Effector memory CD8-positive, alpha-beta T cell (primary cell): Measurements from ENCODE around the gene APOL2.
A peak's percentile ranks its signal among the peaks of the same experiment; 100 is the strongest.
"Not testable (repeated sequence)": the region's sequence is repeated elsewhere in the genome, so short reads cannot be mapped to it uniquely, and the experiment has no call there.

Experiments
- ATAC-seq: fragments of 150-1000 bp; cut with Tn5 transposase; replicated peaks from 2 replicates; pipeline ENCODE4 v1.10.0; 2021; ENCODE audit warnings: mild to moderate bottlenecking, moderate library complexity
- DNase-seq, 3 experiments: peaks; one replicate each; pipeline ENCODE4 v3.0.0; 2021
- H3K27ac Mint-ChIP-seq, 2 donors: one replicate each; pipeline ENCODE4 v1.8.0; 2022; ENCODE audit warnings: mild to moderate bottlenecking in 2 of 2, mixed read lengths in 2 of 2, moderate library complexity in 2 of 2
- H3K27me3 Mint-ChIP-seq, 2 donors: one replicate each; pipeline ENCODE4 v1.8.0; 2022; ENCODE audit warnings: mixed read lengths in 2 of 2
- H3K36me3 Mint-ChIP-seq: one replicate; pipeline ENCODE4 v1.8.0; 2022; ENCODE audit warnings: mild to moderate bottlenecking, moderate library complexity, mixed read lengths; ENCODE audit not compliant: insufficient read depth
- H3K4me1 Mint-ChIP-seq, 2 donors: one replicate each; pipeline ENCODE4 v1.8.0; 2022; ENCODE audit warnings: low read depth in 2 of 2, mixed read lengths in 2 of 2
- H3K4me3 Mint-ChIP-seq, 2 donors: one replicate each; pipeline ENCODE4 v1.8.0; 2022; ENCODE audit warnings: mild to moderate bottlenecking in 2 of 2, mixed read lengths in 2 of 2, moderate library complexity in 2 of 2
- H3K9me3 Mint-ChIP-seq, 2 donors: one replicate each; pipeline ENCODE4 v1.8.0; 2022; ENCODE audit warnings: mixed read lengths in 2 of 2

Gene APOL2

DNA sequence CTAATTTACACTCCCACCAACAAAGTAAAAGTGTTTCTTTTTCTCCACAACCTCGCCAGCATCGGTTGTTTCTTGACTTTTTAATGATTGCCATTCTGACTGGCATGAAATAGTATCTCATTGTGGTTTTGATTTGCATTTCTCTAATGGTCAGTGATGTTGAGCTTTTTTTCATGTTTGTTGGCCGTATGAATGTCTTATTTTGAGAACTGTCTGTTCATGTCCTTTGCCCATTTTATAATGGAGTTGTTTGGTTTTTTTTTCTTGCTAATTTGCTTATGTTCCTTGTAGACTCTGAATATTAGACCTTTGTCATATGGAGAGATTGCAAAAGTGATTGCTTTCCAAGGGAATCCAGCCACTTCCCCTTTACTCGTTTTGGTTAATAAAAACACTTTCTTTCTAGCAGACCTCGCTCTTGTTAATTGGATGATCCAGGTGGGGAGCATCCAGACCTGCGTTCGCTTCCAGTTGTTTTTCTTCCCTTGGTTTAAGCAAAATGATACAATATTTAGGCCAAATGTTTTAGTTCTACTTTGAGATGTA lies 20.6 kb downstream of the APOL2 start:
- H3K36me3 Mint-ChIP-seq = no peaks in the 10 kb centered on the region
- no peak overlapping the region for H3K4me3 Mint-ChIP-seq
- H3K9me3 Mint-ChIP-seq = no peaks in the 10 kb centered on the region
- H3K27me3 Mint-ChIP-seq = peaks cover 42 to 58% of the 10 kb centered on the region in 2 donors
- no peak for ATAC-seq
- DNase-seq = no peak
- H3K4me1 Mint-ChIP-seq = peaks cover 5 to 15% of the 10 kb centered on the region in 2 donors
- H3K27ac Mint-ChIP-seq = no peak overlapping the region

DNA sequence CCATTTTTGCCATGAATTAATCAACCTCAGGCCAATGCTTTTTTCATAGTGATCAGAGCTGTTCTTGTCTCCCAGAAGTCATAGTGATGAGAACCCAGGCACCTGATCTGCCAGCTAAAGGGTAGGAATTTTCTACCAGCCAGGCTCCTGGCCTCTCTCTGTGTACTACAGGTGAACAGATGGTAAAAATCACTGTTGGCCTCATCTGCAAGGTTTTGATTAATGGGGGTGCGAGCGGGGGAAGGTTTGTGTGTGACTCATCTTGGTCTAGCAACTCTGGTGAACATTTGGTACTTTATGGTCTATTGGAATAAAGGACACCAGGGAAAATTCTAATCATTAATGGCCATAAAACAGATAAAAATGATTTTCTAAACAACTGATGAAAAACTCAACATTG lies 23.3 kb downstream of the APOL2 start:
- no peaks in the 10 kb centered on the region for H3K9me3 Mint-ChIP-seq
- no peak overlapping the region for H3K27ac Mint-ChIP-seq
- H3K27me3 Mint-ChIP-seq = peaks cover 69 to 85% of the 10 kb centered on the region in 2 donors
- H3K36me3 Mint-ChIP-seq = no peaks in the 10 kb centered on the region
- no peak for ATAC-seq
- peaks cover 10 to 14% of the 10 kb centered on the region in 2 donors for H3K4me1 Mint-ChIP-seq
- DNase-seq = no peak
- H3K4me3 Mint-ChIP-seq = no peak overlapping the region

DNA sequence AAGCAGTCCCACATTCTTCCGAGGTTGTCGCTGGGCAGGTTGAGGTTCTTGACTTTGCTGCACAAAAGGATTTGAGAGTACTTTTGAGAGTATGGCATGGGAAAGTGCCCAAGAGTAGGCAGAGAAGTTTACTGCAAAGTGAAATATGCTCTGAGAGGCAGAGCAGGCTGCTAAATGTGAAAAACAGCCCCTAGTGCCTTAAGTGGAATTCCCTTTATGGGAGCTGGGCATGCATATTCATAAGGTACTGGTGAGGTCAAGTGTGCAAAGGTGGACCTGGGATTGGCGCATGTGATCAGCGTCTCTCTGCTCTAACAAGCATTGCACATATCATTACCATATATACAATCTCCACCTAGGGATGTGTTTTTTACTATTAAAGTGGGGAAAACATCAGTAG lies 25.7 kb downstream of the APOL2 start:
- DNase-seq (no peak), ATAC-seq (no peak)
- H3K4me1 Mint-ChIP-seq = peaks cover 8 to 17% of the 10 kb centered on the region in 2 donors
- peaks cover 71 to 96% of the 10 kb centered on the region in 2 donors for H3K27me3 Mint-ChIP-seq
- H3K27ac Mint-ChIP-seq = no peak overlapping the region
- no peaks in the 10 kb centered on the region for H3K36me3 Mint-ChIP-seq
- H3K4me3 Mint-ChIP-seq = no peak overlapping the region
- peaks cover 0 to 3% of the 10 kb centered on the region in 2 donors for H3K9me3 Mint-ChIP-seq

DNA sequence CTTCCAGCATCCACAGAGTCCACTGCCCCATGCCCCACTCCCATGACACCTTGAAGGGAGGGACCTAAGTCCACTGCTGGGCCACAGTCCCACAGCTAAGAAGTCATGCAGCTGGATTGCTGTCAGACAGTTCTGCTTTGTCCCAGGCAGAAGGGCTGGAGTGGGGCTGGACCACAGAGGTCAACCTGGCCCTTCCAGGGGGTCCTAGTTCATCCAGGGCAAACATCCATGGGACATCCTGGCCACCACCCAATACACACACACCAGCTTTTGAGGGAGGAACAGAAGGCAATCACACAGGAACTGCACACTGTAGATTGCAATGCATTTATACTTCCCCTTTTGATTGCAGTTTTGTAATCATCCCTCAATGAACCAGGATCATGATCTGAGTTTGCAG lies 26.4 kb downstream of the APOL2 start:
- H3K36me3 Mint-ChIP-seq = no peaks in the 10 kb centered on the region
- H3K4me3 Mint-ChIP-seq = no peak overlapping the region
- ATAC-seq (no peak), DNase-seq (no peak)
- peaks cover 8 to 17% of the 10 kb centered on the region in 2 donors for H3K4me1 Mint-ChIP-seq
- H3K27ac Mint-ChIP-seq = no peak overlapping the region
- H3K9me3 Mint-ChIP-seq = peaks cover 0 to 3% of the 10 kb centered on the region in 2 donors
- H3K27me3 Mint-ChIP-seq = peaks cover 67 to 96% of the 10 kb centered on the region in 2 donors

DNA sequence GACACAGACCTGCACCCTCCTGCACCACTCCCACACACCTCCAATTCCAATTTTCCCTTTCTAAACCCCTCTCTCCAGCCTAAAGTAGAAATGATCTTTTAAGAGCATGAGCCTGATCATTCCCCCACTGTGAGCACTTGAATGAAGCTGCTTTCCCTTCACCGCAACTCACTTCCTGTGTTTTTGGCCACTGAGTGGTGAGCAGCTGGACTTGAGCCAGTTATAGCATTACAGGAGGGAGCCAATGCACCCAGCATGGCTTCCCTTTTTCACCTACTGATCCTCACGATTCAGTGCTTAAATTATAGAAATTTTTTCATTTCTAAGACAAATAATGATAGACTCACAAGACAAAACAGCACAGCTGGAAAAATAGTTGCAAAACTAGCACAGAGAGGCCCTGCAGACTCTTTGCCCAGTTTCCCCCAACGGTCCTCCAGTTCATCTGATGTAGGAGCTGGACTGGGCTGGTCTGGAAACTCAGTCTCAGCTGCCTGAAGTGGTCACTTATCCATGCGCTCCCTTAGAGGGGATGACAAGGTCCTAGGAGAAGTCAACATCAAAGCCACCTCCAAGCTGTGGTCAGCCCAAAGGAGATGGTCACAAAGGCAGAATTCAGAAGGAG lies 28.0 kb downstream of the APOL2 start:
- DNase-seq (no peak), ATAC-seq (peak; percentile 43)
- H3K4me3 Mint-ChIP-seq = peak overlapping the region in 1 of 2 donors; percentile 13
- H3K9me3 Mint-ChIP-seq = peaks cover 0 to 3% of the 10 kb centered on the region in 2 donors
- no peak overlapping the region for H3K27ac Mint-ChIP-seq
- H3K4me1 Mint-ChIP-seq = peaks cover 8 to 17% of the 10 kb centered on the region in 2 donors
- peaks cover 60 to 84% of the 10 kb centered on the region in 2 donors for H3K27me3 Mint-ChIP-seq
- H3K36me3 Mint-ChIP-seq = no peaks in the 10 kb centered on the region

DNA sequence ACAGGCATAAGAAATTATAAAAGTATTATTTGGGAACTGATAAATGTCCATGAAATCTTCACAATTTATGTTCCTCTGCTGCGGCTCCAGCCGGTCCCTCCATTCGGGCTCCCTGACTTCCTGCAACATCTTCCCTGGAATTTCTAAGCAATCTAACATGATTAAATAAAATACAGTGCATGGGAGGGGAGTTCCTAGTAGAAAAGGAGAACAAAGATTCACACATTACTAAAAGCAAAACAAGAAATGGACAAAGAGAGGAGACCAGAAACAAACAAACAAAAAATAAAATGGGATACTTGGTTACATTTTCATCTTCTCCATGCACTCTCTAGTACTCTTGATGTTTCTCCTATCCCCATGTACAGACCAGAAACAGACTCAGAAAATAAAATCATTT lies 29.1 kb downstream of the APOL2 start:
- Mint-ChIP-seq H3K36me3 (no peaks in the 10 kb centered on the region), H3K4me1 (peaks cover 8 to 17% of the 10 kb centered on the region in 2 donors), H3K9me3 (peaks cover 0 to 3% of the 10 kb centered on the region in 2 donors), H3K27me3 (peaks cover 50 to 73% of the 10 kb centered on the region in 2 donors), H3K4me3 (no peak overlapping the region), H3K27ac (no peak overlapping the region)
- ATAC-seq = no peak
- DNase-seq = no peak

DNA sequence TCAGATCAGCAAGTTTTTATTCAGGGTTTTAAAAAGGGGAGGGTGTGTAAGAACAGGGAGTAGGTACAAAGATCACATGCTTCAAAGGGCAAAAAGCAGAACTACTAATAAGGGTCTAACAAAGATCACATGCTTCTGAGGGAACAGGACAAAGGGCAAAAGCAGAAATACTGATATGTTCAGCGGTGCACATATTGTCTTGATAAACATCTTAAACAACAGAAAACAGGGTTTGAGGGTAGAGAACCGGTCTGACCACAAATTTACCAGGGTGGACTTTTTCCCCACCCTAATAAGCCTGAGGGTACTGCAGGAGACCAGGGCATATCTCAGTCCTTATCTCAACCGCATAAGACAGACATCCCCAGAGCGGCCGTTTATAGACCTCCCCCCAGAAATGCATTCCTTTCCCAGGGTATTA lies 29.8 kb downstream of the APOL2 start:
- H3K4me3 Mint-ChIP-seq, H3K36me3 Mint-ChIP-seq, DNase-seq, ATAC-seq, H3K27ac Mint-ChIP-seq, H3K9me3 Mint-ChIP-seq: not testable (repeated sequence)
- H3K27me3 Mint-ChIP-seq = peaks cover 48 to 72% of the 10 kb centered on the region in 2 donors
- peaks cover 8 to 19% of the 10 kb centered on the region in 2 donors for H3K4me1 Mint-ChIP-seq

DNA sequence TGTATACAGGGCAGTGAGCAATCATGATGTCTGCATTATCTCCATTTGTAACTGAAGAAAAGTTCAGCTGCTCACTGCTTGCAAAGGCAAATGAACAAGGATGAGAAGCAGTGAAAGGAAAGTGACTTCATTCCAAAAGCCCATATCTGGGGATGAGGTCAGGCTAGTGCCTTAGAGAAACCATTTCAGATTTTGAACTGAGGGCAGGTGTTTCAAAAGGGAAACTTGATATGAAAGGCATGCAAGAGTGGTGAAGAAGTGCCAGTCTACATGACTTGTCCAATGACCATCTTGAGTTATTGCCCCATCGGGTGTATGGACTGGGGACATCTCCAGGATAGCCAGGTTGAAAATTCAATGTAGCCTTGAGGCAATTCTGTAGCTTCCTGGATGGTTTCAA lies 30.4 kb downstream of the APOL2 start:
- Mint-ChIP-seq H3K27me3 (peaks cover 43 to 72% of the 10 kb centered on the region in 2 donors), H3K4me3 (no peak overlapping the region), H3K9me3 (peaks cover 0 to 3% of the 10 kb centered on the region in 2 donors), H3K27ac (no peak overlapping the region), H3K4me1 (peaks cover 8 to 20% of the 10 kb centered on the region in 2 donors), H3K36me3 (no peaks in the 10 kb centered on the region)
- ATAC-seq = no peak
- DNase-seq = no peak

DNA sequence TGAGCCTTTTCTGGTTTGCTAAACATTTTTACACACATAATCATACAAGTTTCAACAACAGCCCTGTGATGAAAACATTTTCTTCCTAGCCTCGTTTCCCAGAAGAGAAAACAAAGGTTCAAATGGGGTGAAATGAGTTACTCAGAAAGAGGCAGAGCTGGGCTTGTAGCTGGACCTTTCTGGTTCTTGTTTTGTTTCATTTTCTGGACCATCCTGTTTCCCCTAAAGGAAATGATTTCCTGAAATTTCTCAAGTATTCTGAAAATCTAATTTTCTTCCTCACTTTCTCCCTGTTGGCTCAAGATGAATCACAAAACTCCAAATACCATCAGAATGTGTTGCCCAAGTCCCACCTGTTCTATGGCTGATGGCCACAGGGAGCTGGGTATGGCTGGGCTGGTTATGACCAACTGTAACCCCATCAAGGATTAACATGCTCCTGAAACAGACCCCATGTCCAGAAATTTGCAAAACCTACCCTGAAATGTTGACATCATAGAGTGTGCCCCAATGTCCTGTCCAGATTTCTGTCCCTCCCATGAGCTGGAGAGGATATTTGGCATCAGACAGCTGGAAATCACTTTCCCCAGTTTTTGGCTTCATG lies 31.1 kb downstream of the APOL2 start:
- no peak overlapping the region for H3K27ac Mint-ChIP-seq
- peaks cover 8 to 20% of the 10 kb centered on the region in 2 donors for H3K4me1 Mint-ChIP-seq
- H3K36me3 Mint-ChIP-seq = no peaks in the 10 kb centered on the region
- no peak for DNase-seq
- no peak for ATAC-seq
- peaks cover 0 to 3% of the 10 kb centered on the region in 2 donors for H3K9me3 Mint-ChIP-seq
- peaks cover 38 to 72% of the 10 kb centered on the region in 2 donors for H3K27me3 Mint-ChIP-seq
- no peak overlapping the region for H3K4me3 Mint-ChIP-seq

DNA sequence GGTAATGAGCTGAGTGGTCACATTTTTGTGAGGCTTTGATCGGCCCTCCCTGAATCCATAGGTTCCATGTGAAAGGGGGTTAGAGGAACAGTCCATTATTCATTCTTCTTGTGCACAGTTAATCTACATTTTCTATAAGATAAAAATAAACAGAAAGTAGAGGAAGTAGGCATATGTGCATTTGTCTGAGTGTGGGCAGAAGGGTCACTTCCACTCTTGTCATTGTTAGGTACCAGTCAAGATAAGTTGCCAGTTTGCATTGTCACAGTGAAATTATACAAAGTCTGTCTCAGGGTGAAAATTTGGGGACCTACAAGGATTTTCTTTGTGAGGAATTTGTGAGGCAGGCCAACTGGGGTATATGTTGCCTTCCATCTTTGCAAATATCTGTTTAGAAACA lies 33.1 kb downstream of the APOL2 start:
- ATAC-seq (no peak), DNase-seq (no peak)
- Mint-ChIP-seq H3K4me1 (peaks cover 4 to 9% of the 10 kb centered on the region in 2 donors), H3K27me3 (peaks cover 31 to 68% of the 10 kb centered on the region in 2 donors), H3K36me3 (no peaks in the 10 kb centered on the region), H3K9me3 (peaks cover 0 to 3% of the 10 kb centered on the region in 2 donors), H3K27ac (no peak overlapping the region), H3K4me3 (no peak overlapping the region)

DNA sequence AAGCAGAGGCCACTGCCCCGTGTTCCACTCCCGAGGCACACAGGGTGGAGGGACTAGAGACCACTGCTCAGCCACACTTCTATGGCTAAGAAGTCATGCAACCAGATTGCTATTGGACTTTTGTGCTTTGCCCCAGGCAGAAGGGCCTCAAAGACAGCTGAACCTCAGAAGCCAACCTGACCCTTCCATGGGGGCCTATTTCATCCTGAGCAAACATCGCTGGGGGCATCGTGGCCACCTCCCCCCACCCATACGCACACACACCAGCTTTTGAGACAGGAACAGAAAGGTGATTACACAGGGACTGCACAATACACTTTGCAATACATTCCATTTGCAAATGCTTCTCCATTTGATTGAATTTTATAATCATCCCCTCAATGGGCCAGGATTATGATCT lies 33.8 kb downstream of the APOL2 start:
- H3K4me3 Mint-ChIP-seq, H3K36me3 Mint-ChIP-seq, DNase-seq, H3K9me3 Mint-ChIP-seq, H3K27ac Mint-ChIP-seq, ATAC-seq, H3K4me1 Mint-ChIP-seq: not testable (repeated sequence)
- peaks cover 30 to 62% of the 10 kb centered on the region in 2 donors for H3K27me3 Mint-ChIP-seq

DNA sequence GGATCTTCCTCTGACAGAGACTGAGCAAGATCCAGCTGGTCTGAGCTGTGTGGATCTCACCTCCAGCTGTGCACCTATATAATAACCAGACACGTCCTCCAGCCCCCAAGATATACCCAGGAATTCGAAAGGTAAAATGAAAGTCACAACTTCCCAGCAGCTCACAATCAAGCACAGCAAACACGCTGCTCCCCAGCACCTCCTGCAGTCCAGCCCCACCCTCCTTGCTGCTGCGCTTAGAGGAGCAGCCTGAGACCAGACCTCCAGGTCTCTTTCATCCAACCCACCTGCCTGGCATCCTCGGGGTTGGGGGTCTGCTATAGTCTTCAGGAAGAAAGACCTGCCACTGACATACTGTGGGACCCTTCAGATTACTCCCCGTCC lies 34.7 kb downstream of the APOL2 start:
- peaks cover 0 to 3% of the 10 kb centered on the region in 2 donors for H3K9me3 Mint-ChIP-seq
- peaks cover 0 to 3% of the 10 kb centered on the region in 2 donors for H3K4me1 Mint-ChIP-seq
- ATAC-seq = no peak
- H3K27me3 Mint-ChIP-seq = peaks cover 35 to 60% of the 10 kb centered on the region in 2 donors
- H3K27ac Mint-ChIP-seq = peak overlapping the region in 1 of 2 donors; percentile 36
- DNase-seq = no peak
- no peak overlapping the region for H3K4me3 Mint-ChIP-seq
- no peaks in the 10 kb centered on the region for H3K36me3 Mint-ChIP-seq

DNA sequence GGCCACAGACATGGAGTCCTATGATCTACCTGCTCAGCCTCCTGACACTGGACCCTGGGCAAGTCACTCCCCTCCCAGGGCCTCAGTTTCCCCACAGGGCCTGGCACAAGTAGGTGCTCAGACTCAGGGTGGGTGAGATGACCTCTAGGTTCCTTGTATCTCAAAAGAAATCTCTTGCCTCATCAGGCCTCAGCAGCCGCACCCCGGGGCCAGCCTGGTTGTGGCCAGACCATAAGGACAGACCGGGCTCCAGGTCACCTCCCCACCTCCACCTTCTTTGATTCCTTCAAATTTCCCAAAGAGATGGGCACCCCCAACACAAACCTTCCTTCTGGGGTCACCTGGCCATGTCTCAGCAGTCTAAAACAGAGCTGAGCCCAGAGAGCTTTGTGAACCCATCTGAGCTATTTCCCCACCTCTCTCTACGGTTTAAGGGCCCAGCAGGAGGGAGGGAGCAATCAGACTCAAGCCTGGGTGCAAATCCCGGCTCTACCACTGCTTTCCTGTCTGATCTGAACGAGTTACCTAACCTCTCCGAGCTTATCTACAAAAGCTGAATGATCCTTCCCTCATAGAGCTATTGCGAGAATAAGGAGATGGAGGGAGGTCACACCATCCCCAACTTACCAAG lies 35.2 kb downstream of the APOL2 start:
- Mint-ChIP-seq H3K36me3 (no peaks in the 10 kb centered on the region), H3K9me3 (peaks cover 0 to under 1% of the 10 kb centered on the region in 2 donors), H3K27ac (no peak overlapping the region), H3K4me1 (peaks cover 0 to 3% of the 10 kb centered on the region in 2 donors), H3K27me3 (peaks cover 32 to 59% of the 10 kb centered on the region in 2 donors), H3K4me3 (no peak overlapping the region)
- DNase-seq (no peak), ATAC-seq (no peak)
